NCI-H2029 treated with DMSO at 0.1 percent for 48 hours (cell line): ENCODE data around the gene MASP1.
"Not testable (repeated sequence)": the region's sequence is repeated elsewhere in the genome, so short reads cannot be mapped to it uniquely, and the experiment has no call there.

Experiments
- DNase-seq: peaks from one replicate; lab custom pipeline; 2025; lab: John Stamatoyannopoulos, UW

The MASP1 gene

DNA sequence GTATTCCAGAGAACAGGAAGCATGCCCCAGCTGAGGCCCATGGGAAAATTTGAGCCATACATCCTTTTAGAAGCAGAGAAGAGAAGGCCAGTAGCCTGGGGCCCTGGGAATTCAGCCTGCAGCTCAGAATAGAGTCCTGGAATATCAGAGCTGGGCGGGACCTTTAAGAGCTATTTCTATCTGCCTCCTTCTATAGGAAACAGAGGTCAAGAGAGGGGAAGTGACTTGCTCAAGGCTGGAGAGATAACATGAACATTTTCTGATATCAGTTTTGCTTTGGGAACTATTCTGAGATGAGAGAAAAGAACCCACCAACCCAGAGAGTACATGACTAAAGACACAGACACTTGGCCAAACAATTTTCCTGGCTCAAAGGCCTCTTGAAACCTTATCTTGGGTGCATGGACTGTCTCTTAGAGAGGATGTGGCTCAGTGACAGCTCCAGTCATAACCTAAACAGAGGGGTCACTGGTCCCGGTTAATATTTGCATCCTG, 26.0 kb downstream of the MASP1 start:
- DNase-seq, result no peak

DNA sequence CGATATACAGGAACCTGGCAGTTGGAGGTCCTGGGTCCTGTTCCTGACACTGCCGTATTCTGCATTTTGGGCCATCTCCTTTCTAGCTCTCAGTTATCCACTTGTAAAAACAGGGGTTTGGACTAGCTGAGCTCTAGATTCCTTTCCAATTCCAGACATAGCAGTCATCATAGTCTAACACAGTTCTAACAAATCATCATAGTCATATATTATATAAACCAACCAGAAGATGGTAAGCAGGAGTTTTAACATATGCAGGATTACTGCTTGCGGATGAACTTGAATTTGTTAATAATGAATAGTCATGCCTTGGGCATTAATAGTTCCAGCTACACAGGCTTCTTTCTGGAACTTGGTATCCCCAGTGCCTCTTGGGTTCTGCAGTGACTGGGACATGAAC, 26.6 kb downstream of the MASP1 start:
- DNase-seq, result no peak

- DNase-seq, result no peak
These were observed 27.5 kb downstream of the MASP1 start for GRCh38 chr3:187264021-187264420.

- no peak for DNase-seq
These were observed 28.3 kb downstream of the MASP1 start for GRCh38 chr3:187263270-187263669.

GRCh38 chr3:187262360-187262759, 29.2 kb downstream of the MASP1 start:
- DNase-seq, result no peak

DNA sequence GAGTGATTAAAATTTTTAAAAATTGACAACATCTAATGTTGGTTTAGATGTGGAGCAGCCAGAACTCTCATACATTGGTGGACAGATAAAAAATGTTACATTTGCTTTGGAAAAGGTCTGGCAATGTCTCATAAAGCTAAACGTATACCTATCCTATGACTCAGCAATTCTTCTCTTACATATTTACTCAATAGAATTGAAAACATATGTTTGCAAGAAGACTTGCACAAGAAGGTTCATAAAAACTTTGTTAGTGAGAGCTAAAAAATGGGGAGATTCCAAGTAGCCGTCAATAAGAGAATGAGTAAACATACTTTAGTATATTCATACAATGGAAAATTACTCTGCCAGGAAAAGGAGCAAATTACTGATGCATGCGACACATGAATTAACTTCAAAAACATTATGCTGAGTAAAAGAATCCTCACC, 30.0 kb downstream of the MASP1 start:
- DNase-seq, result no peak

- no peak for DNase-seq
These were observed 32.4 kb downstream of the MASP1 start for GRCh38 chr3:187259171-187259570.

DNA sequence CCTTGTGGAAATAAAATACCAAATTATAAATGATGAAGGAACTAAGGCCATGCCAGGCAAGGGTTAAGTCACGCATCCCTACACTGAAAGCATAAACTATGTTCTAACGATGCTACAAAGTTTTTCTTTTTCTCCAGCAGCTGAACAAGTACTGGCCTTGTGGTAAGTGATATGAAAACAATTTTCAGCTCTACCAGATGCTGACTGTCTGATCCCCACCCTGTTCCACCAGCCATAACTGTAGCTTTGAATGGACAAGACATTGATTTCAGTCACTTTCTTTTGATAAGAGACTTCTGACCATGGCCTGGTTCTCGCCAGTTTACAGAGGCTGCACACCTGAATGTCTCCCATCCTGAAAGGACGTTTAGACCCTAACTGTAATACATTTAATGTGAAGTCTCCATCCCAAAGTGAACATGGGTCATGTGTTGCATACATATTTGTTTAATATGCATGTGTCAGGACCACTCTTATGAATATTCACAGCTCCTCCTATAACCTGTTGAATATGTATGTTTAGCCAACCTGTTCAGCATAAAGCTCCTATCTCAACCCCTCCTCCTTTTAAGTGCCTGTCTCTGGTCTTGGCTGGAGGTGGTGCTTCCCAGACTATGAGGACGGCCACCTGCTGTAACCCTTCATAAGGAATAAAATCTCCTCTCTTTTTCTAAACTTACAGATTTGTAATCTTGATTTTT, 33.4 kb downstream of the MASP1 start:
- DNase-seq, result no peak

- DNase-seq, result no peak
These were observed 34.1 kb downstream of the MASP1 start for GRCh38 chr3:187257471-187257870.

DNA sequence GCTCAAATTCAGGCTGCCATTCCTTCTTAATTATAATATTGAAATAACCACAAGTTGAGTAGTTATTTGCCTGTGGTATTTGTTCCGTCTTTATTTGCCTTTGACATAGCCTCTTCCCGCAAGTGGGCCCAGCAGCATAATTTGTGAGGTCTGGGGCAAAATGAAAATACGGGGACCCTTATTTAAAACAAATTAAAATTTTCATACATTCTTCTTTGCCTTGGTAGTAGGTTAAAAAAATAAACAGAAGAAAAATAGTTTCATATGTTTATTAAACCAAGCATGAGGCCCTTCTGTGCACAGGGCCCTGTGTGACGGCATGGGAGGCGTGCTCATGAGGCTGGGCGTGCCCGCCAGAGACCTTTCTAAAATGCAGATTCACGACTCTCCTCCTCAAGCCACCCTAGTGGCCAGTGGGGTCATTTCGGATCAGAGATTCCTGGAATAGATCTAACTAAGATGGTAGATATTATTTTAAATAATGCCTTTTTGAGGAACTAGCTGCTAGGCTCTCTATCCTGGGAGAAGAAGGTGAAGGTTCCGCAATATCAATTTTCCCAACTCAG, 35.4 kb downstream of the MASP1 start:
- no peak for DNase-seq

DNA sequence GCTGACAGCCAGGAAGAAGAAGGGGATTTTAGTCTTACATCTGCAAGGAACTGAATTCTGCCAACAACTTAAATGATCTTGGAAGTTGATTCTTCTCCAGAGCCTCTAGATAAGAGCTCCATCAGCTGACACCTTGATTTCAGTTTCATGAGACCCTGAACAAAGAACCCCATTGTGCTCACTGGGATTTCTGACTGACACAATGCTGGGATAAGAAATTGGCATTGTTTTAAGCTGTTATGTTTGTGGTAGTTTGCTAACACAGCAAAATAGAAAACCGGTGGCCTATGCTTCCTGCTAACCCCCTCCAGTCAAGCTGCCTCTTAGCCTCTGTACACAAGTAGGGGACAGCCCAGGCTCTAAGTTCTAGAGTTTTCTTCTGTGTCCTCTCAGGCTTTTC, 36.2 kb downstream of the MASP1 start:
- no peak for DNase-seq

- DNase-seq, result no peak
These were observed 39.2 kb downstream of the MASP1 start for GRCh38 chr3:187252311-187252710.

- DNase-seq, result no peak
These were observed 39.9 kb downstream of the MASP1 start for GRCh38 chr3:187251599-187251998.

GRCh38 chr3:187247398-187247797, 44.1 kb downstream of the MASP1 start:
- no peak for DNase-seq

DNA sequence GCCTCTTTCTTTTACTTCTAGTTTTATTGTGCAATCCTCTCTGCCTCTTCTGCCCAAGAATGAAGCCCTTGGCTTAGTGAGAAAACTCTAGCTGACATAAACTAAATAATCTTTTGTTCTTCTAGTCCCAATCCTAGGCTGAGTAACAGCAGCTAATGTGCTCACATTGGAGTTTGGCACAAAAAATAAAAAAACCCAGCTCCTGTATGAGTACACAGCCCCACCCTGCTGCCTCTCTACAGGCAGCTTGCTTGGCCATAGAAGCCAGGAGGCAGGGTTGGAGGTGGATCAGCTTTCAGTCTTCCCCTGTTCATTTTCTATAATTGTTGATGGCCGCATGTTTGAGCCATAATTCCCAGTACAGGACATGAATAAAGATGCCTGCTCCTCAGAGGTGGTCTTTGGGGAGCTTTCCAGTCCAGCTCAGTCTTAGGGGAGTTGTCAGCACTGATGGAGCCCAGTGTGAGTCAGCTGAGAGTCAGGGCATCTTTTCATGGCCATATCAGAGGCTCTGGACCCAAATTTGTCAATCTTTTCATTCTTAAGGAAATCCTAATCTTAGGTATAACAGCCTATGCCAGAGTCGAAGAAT, 47.5 kb downstream of the MASP1 start:
- no peak for DNase-seq

DNA sequence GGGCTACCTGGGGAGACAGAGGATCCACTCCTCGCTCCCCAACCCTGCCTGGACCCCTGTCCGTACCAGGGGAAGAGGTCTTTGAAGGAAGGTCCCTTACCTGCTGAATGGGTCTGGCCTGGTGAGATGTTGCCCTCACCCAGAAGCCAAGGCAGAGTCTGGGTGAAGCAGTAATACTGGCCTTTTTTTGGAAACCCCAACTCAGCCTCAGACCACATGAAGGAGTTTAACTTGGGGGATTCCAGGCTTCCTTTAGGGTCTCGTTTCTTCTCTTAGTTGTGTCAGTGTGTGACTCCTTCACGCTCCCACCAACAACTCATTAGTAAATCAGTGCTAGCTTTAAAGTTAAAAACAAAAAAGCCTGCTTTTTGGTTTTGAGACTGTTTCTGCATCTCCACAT, 48.6 kb downstream of the MASP1 start:
- no peak for DNase-seq

- no peak for DNase-seq
These were observed 49.1 kb downstream of the MASP1 start for GRCh38 chr3:187242435-187242834.

GRCh38 chr3:187238835-187239234, 52.7 kb downstream of the MASP1 start:
- not testable (repeated sequence) for DNase-seq

DNA sequence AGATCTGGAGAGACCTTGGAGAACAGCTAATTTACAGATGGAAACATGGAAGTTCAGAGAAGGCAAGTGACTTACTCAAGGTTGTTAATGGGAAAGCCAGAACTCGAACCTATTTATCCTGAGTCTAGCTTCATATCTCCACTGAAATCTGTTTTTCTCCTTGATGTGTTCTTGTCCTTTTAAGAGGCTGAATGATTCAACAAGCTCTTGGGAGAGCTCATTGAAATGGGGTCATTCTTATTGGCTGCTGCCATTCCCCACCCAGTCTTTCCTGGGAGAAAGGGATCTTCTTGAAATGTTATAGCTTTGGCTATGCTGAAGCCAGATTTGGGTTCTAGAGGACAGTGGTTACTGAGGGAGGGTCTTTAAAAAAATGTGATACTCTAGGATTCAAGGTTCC, 53.3 kb downstream of the MASP1 start:
- no peak for DNase-seq

GRCh38 chr3:187237741-187238140, 53.8 kb downstream of the MASP1 start:
- DNase-seq, result no peak

DNA sequence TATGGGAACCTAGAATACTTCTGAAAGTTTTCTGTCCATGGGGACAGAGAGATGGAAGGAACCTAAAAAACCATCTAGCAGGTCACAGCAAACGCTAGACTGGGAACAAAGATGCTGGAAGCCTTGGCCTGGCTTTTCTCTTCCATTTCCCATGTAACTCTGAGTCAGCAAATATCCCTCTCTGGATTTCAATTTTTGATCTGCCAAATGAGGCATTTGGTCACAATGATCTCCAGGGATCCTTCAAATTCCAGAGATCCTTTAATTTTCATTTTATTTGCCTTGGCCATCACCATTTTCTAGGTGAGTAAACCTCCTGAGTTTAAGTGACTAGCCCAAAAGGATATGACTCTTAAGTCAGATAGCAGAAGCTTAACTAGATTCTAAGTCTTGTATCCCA, 54.6 kb downstream of the MASP1 start:
- no peak for DNase-seq

- no peak for DNase-seq
These were observed 61.5 kb downstream of the MASP1 start for GRCh38 chr3:187230011-187230410.

GRCh38 chr3:187228740-187229139, 62.8 kb downstream of the MASP1 start:
- DNase-seq, result no peak
